HCT116 (cell line): Measurements from ENCODE around the gene ARVCF. TPM values are rescaled to one million over a fixed set of nuclear protein-coding genes. Genes with fewer than 3 reads are reported as not detected.

Source experiments
- ATAC-seq: fragments of 200-7000 bp; cut with Tn5 transposase; 2 replicates; pipeline ENCODE4 v1.9.1; 2020; ENCODE audit warnings: mild to moderate bottlenecking, moderate library complexity
- BruUV-seq: library from RNA; stranded (reverse); fragments of 400-500 nt; replicated peaks from 2 replicates; lab custom pipeline; 2021; lab: Mats Ljungman, UMichigan
- CTCF ChIA-PET: fragments of 300-600 bp; sonication (Branson Sonifier 250); formaldehyde crosslinking; loops from one replicate; lab custom pipeline; 2021; ENCODE audit warnings: antibody characterized with exemption; lab: Charles Lee
- POLR2A ChIA-PET: fragments of 300-600, 350-600 bp; sonication (Branson Sonifier 250); formaldehyde crosslinking; loops from one replicate; lab custom pipeline; 2021; ENCODE audit warnings: antibody characterized with exemption; lab: Charles Lee
- RAD21 ChIA-PET, 2 experiments: fragments of 300-600 bp; sonication (Branson Sonifier 250); formaldehyde crosslinking; loops; one replicate each; lab custom pipeline; 2023; ENCODE audit warnings: low total read pairs in 2 of 2; ENCODE audit not compliant: uncharacterized antibody in 2 of 2, unreplicated experiment in 2 of 2, low non-redundant PET in 1 of 2; lab: Charles Lee
- DNase-seq: peaks from one replicate; pipeline ENCODE4 v3.0.0-alpha.2; 2010; ENCODE audit warnings: low read depth, low spot score
- H2AFZ ChIP-seq: fragments of 200-600 bp; shearing (Covaris generic), sonication (generic); 2 replicates; pipeline ENCODE4 v1.6.1; 2017; ENCODE audit warnings: low read depth, mixed run types, mixed read lengths, antibody characterized with exemption, low read length; ENCODE audit not compliant: poor library complexity, severe bottlenecking
- H3K27ac ChIP-seq: 2 replicates; pipeline ENCODE4 v1.5.1; 2012; ENCODE audit warnings: low read depth, low read length
- H3K27me3 ChIP-seq: fragments of 200-600 bp; sonication (generic); 2 replicates; pipeline ENCODE4 v1.6.1; 2016; ENCODE audit warnings: mixed run types, low read length, mixed read lengths; ENCODE audit not compliant: insufficient read depth
- H3K36me3 ChIP-seq, 2 experiments: fragments of 200-500 bp in 1 of 2; fragments of 200-600 bp in 1 of 2; sonication (Bioruptor generic) in 1 of 2; sonication (generic) in 1 of 2; 2 replicates each; pipeline versions ENCODE4 v1.5.1 to v1.6.1; 2014 to 2016; ENCODE audit warnings: low read length in 2 of 2, inconsistent platforms in 1 of 2, mixed read lengths in 1 of 2, mixed run types in 1 of 2; ENCODE audit not compliant: insufficient read depth in 2 of 2, control insufficient read depth in 1 of 2
- H3K4me1 ChIP-seq, 2 experiments: fragments of 200-600 bp in 1 of 2; sonication (generic) in 1 of 2; 2 replicates each; pipeline versions ENCODE4 v1.5.1 to v1.6.1; 2012 to 2017; ENCODE audit warnings: low read length in 2 of 2, inconsistent platforms in 1 of 2, mild to moderate bottlenecking in 1 of 2, mixed read lengths in 1 of 2, mixed run types in 1 of 2, moderate library complexity in 1 of 2; ENCODE audit not compliant: insufficient read depth in 2 of 2, control insufficient read depth in 1 of 2
- H3K4me2 ChIP-seq: fragments of 200-600 bp; sonication (generic); 2 replicates; pipeline ENCODE4 v1.6.1; 2017; ENCODE audit warnings: mixed run types, low read length, mixed read lengths
- H3K4me3 ChIP-seq, 2 experiments: fragments of 200-600 bp in 1 of 2; sonication (generic) in 1 of 2; replicated peaks in 1 of 2; 2 replicates each; pipeline ENCODE4 v1.5.1; 2011 to 2016; ENCODE audit warnings: low read length in 2 of 2, control low read depth in 1 of 2, low read depth in 1 of 2, mild to moderate bottlenecking in 1 of 2, mixed read lengths in 1 of 2, mixed run types in 1 of 2
- H3K79me2 ChIP-seq: fragments of 200-600 bp; sonication (generic); 2 replicates; pipeline ENCODE4 v1.6.1; 2017; ENCODE audit warnings: mild to moderate bottlenecking, mixed run types, low read length, moderate library complexity, mixed read lengths; ENCODE audit not compliant: insufficient read depth
- H3K9ac ChIP-seq: fragments of 200-600 bp; sonication (generic); 2 replicates; pipeline ENCODE4 v1.6.1; 2016; ENCODE audit warnings: low read length, mixed read lengths
- H3K9me2 ChIP-seq: fragments of 200-600 bp; sonication (generic), shearing (Covaris generic); 2 replicates; pipeline ENCODE4 v1.6.1; 2017; ENCODE audit warnings: mixed run types, mild to moderate bottlenecking, moderate library complexity; ENCODE audit not compliant: insufficient read depth
- H3K9me3 ChIP-seq, 2 experiments: fragments of 200-500 bp in 1 of 2; fragments of 200-600 bp in 1 of 2; sonication (Bioruptor generic) in 1 of 2; sonication (generic) in 1 of 2; 2 replicates each; pipeline ENCODE4 v1.6.1; 2014 to 2017; ENCODE audit warnings: low read length in 2 of 2, mixed read lengths in 2 of 2, inconsistent platforms in 1 of 2, low read depth in 1 of 2, mild to moderate bottlenecking in 1 of 2, mixed run types in 1 of 2, moderate library complexity in 1 of 2; ENCODE audit not compliant: control insufficient read depth in 1 of 2, insufficient read depth in 1 of 2
- H4K20me1 ChIP-seq: fragments of 200-600 bp; sonication (generic), shearing (Covaris generic); 2 replicates; pipeline ENCODE4 v1.6.1; 2017; ENCODE audit warnings: mixed run types, mild to moderate bottlenecking, moderate library complexity; ENCODE audit not compliant: insufficient read depth
- ATF3 ChIP-seq: IDR thresholded peaks from 2 replicates; pipeline ENCODE4 v1.6.1; 2012
- CBX3 ChIP-seq: IDR thresholded peaks from 2 replicates; pipeline ENCODE4 v1.6.1; 2012; ENCODE audit warnings: low read depth
- CEBPB ChIP-seq: IDR thresholded peaks from 2 replicates; pipeline ENCODE4 v1.6.1; 2012; ENCODE audit warnings: low read depth
- CTCF ChIP-seq, 3 experiments: fragments of 200-600 bp in 1 of 3; sonication (generic) in 1 of 3; IDR thresholded peaks in 2 of 3; conservative IDR thresholded peaks in 1 of 3; 2 replicates each; pipeline ENCODE4 v1.5.1; 2012 to 2017; ENCODE audit warnings: low read depth in 2 of 3, low read length in 2 of 3, antibody characterized with exemption in 1 of 3, borderline replicate concordance in 1 of 3, control low read depth in 1 of 3, mild to moderate bottlenecking in 1 of 3, mixed read lengths in 1 of 3, mixed run types in 1 of 3, moderate library complexity in 1 of 3; ENCODE audit not compliant: insufficient read depth in 1 of 3
- EGR1 ChIP-seq: IDR thresholded peaks from 2 replicates; pipeline ENCODE4 v1.6.1; 2012; ENCODE audit warnings: low read depth
- ELF1 ChIP-seq: IDR thresholded peaks from 2 replicates; pipeline ENCODE4 v1.6.1; 2012; ENCODE audit warnings: low read depth, borderline replicate concordance
- EZH2phosphoT487 ChIP-seq: fragments of 200-600 bp; IDR thresholded peaks from 2 replicates; pipeline ENCODE4 v1.6.1; 2018; ENCODE audit warnings: antibody characterized with exemption, borderline replicate concordance
- JUND ChIP-seq: IDR thresholded peaks from 2 replicates; pipeline ENCODE4 v1.6.1; 2012
- POLR2A ChIP-seq: IDR thresholded peaks from 2 replicates; pipeline ENCODE4 v1.7.0; 2011; ENCODE audit warnings: borderline replicate concordance; ENCODE audit not compliant: insufficient read depth, insufficient read length; ENCODE audit errors: extremely low read depth
- POLR2AphosphoS5 ChIP-seq: IDR thresholded peaks from 2 replicates; pipeline ENCODE4 v1.6.1; 2011; ENCODE audit warnings: mild to moderate bottlenecking, low read depth, low read length, moderate library complexity
- RAD21 ChIP-seq: IDR thresholded peaks from 2 replicates; pipeline ENCODE4 v1.6.1; 2012; ENCODE audit warnings: low read depth, mild to moderate bottlenecking
- REST ChIP-seq: IDR thresholded peaks from 2 replicates; pipeline ENCODE4 v1.6.1; 2012; ENCODE audit warnings: low read depth
- SIN3A ChIP-seq: IDR thresholded peaks from 2 replicates; pipeline ENCODE4 v1.6.1; 2012; ENCODE audit warnings: low read depth
- SP1 ChIP-seq: IDR thresholded peaks from 2 replicates; pipeline ENCODE4 v1.6.1; 2012; ENCODE audit warnings: low read depth
- SRF ChIP-seq: IDR thresholded peaks from 2 replicates; pipeline ENCODE4 v1.6.1; 2012; ENCODE audit warnings: low read depth
- YY1 ChIP-seq: IDR thresholded peaks from 2 replicates; pipeline ENCODE4 v1.6.1; 2011; ENCODE audit warnings: low read length, low read depth, moderate library complexity, mild to moderate bottlenecking; ENCODE audit not compliant: insufficient replicate concordance; ENCODE audit errors: extremely low read depth
- ZFX ChIP-seq: fragments of 450-650 bp; IDR thresholded peaks from 2 replicates; pipeline ENCODE4 v1.6.1; 2017
- ZNF274 ChIP-seq: fragments of 200-500 bp; sonication (Bioruptor generic); IDR thresholded peaks from 2 replicates; pipeline ENCODE4 v1.6.1; 2014; ENCODE audit warnings: mild to moderate bottlenecking, low read depth, low read length, inconsistent platforms
- intact Hi-C: fragments of 100-400 bp; cut with micrococcal nuclease; formaldehyde crosslinking; loops from 2 replicates; pipeline ENCODE4 v1.10.0; 2022
- total RNA-seq: library from RNA; stranded (reverse); gene quantifications from one replicate; pipeline ENCODE4 v1.2.1, GENCODE V29; 2021; ENCODE audit not compliant: unreplicated experiment

The ARVCF gene
- total RNA-seq, 1 experiment from 2014 or later = 42.8 TPM

- ATAC-seq (no peak), DNase-seq (no peak)
- TF ChIP-seq RAD21 (no peak), EGR1 (no peak), POLR2AphosphoS5 (no peak), CEBPB (no peak), SIN3A (no peak), ZNF274 (no peak), ATF3 (no peak), POLR2A (no peak), CBX3 (no peak), SRF (no peak), SP1 (no peak), YY1 (no peak), ZFX (no peak), EZH2phosphoT487 (no peak), ELF1 (no peak), REST (no peak), CTCF (IDR thresholded peaks at IDR 0.05 in 2 of 3, conservative IDR thresholded peaks at IDR 0.05 in 1 of 3; ENCODE audit: borderline replicate concordance in 1 of 3, insufficient read depth in 1 of 3, low read depth in 2 of 3, low read length in 2 of 3) (no peak), JUND (no peak)
- Histone ChIP-seq H3K9me2 (no peaks in the 10 kb centered on the region), H3K9me3 (no peaks in the 10 kb centered on the region), H3K4me3 (no peak overlapping the region), H3K4me2 (no peak overlapping the region), H4K20me1 (no peaks in the 10 kb centered on the region), H3K9ac (no peak overlapping the region), H3K36me3 (no peaks in the 10 kb centered on the region; a peak in 1 of 4 replicates), H3K27me3 (no peaks in the 10 kb centered on the region), H3K4me1 (no peaks in the 10 kb centered on the region), H3K79me2 (no peaks in the 10 kb centered on the region), H3K27ac (no peak overlapping the region), H2AFZ (no peak overlapping the region)
- ChIA-PET POLR2A (no interaction called here), RAD21 (interaction anchor here in 1 of 2 experiments (0.8 kb wide), 1 partner anchor 130 kb away, joined by 7 read pairs; no protein-coding TSS in a partner anchor), CTCF (no interaction called here)
- BruUV-seq = no TSS peak
- intact Hi-C loops = no loop called here
Observed at GRCh38 chr22:20040327-20041200, 23.9 kb upstream of the ARVCF start.
